OCI-LY3 (cell line): Measurements from ENCODE around the gene UMAD1.

Experiments used
- CTCF ChIP-seq: fragments of 200-600, 300-600 bp; sonication (generic); IDR thresholded peaks from 2 replicates; pipeline ENCODE4 v1.5.1; 2014; ENCODE audit warnings: antibody characterized with exemption, low read length, low read depth
- EZH2phosphoT487 ChIP-seq: fragments of 200-600 bp; shearing (Covaris generic); IDR thresholded peaks from 2 replicates; pipeline ENCODE4 v1.6.1; 2018; ENCODE audit warnings: antibody characterized with exemption, mixed run types, low read depth

DNA sequence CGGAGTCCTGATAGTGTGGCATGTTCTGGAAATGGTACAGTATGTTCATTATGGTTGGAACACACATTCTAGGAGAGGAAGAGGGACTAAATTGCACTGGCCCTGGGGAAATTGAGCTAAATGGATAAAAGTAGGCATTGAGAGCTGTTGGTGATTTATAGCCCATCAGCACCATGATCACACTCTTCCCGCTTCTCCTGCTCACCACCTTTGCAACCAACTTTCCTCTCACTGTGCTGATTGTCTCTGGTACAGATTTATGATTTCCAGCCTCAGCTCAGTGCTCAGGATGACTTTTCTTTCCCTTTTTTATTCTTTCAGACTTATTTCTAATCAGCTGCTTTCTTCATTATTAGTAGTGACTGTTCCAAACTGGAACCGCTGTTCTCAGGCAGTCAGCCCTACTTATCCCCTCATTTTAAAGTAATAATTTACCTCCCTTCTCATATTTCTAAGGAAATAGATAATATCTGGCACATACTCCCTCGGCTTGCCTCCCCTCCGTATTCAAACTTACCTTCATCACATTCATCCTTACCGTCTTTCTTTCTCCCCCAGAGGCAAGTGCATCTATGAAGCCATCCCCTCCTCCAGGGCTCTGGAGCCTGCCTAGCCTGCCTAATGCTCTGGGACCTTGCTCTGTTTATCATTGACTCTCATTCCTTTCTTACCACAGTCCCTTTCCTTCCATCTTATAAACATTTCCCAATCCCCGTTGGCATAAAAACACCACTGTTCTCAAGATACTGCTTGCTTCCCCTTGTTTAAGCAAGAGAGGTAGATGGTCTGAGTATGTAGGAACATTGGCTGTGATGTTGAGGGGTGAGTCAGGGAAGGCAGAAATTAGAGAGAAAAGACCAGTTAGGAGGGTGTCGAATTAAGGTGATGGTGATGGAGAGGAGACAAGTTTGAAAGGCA lies 129.4 kb downstream of the UMAD1 start:
- TF ChIP-seq CTCF, result no peak
- no peak for TF ChIP-seq EZH2phosphoT487
